Measurements from ENCODE around the gene NPRL2. TPM values are rescaled to one million over a fixed set of nuclear protein-coding genes. Genes with fewer than 3 reads are reported as not detected.

The NPRL2 gene
- total and polyA plus RNA-seq, 2 of the 13 experiments (the other 11 are each of a cell fraction or from before 2014, with no cell fraction given): 30.6 to 51.4 TPM

DNA sequence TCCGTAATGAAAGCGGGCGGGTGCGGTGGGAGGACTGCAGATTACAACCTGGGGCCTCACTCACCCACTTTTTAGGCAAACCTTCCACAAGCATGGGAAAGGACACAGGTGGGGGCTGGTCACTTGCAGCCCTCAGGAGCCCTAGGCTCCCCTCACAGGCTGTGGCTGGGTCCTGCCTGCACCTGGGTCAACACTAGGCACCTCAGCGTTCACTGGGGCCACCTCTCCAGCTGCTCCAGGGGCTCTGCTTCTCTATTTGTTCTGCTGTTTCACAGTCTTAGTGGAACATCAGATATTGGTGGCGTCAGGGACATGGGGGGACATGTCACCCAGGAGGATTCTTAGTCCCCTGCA, 38.8 kb upstream of the NPRL2 start:
- intact Hi-C loops (cut with micrococcal nuclease; ENCODE audit: unreplicated experiment): no loop called here
- no TSS peak for BruUV-seq (replicated peaks)
- WGBS (ENCODE audit: low lambda C conversion rate): 49% methylated on average over 6 of the region's 6 CpGs
- FAIRE-seq (no peak), DNase-seq (ENCODE audit: low spot score) (no peak), ATAC-seq (no peak)
- Histone ChIP-seq H3K79me2 (ENCODE audit: insufficient read depth, low read length) (no peaks in the 10 kb centered on the region), H4K20me1 (ENCODE audit: insufficient read depth, low read length) (no peaks in the 10 kb centered on the region), H2AFZ (ENCODE audit: low read length) (no peak overlapping the region), H3K36me3 (replicated peaks in 1 of 2; ENCODE audit: control insufficient read depth in 1 of 2, insufficient read depth in 2 of 2, low read length in 2 of 2) (no peaks in the 10 kb centered on the region), H3K27ac (ENCODE audit: extremely low read length, insufficient read depth, low read length) (no peak overlapping the region), H3K4me3 (replicated peaks in 1 of 3; ENCODE audit: insufficient read depth in 1 of 3, low read depth in 2 of 3, low read length in 3 of 3) (no peak overlapping the region), H3K9ac (ENCODE audit: insufficient read depth, low read depth, low read length) (no peak overlapping the region), H3K9me3 (ENCODE audit: low read length) (no peaks in the 10 kb centered on the region), H3K27me3 (ENCODE audit: control insufficient read depth in 1 of 2, insufficient read depth in 2 of 2, low read length in 2 of 2) (peaks cover 11 to 75% of the 10 kb centered on the region in 2 experiments), H3K4me1 (ENCODE audit: insufficient read depth, low read length) (peaks cover 9% of the 10 kb centered on the region), H3K4me2 (ENCODE audit: low read depth, low read length) (no peak overlapping the region)
- POLR2A ChIA-PET: no interaction called here
- CTCF ChIA-PET (ENCODE audit: low intra/inter-chr PET ratio, low total read pairs): interaction anchor here (1.5 kb wide), 1 partner anchor 43 kb away, joined by 9 read pairs; the partner anchor contains the start of gene ZMYND10
- in situ Hi-C loops (cut with HindIII; ENCODE audit: extremely low pct_ligation_motif_present, low pct_unique_long_range_greater_than_20kb): no loop called here
- TF ChIP-seq, protein P1, sequence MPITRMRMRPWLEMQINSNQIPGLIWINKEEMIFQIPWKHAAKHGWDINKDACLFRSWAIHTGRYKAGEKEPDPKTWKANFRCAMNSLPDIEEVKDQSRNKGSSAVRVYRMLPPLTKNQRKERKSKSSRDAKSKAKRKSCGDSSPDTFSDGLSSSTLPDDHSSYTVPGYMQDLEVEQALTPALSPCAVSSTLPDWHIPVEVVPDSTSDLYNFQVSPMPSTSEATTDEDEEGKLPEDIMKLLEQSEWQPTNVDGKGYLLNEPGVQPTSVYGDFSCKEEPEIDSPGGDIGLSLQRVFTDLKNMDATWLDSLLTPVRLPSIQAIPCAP (CRISPR knock-in tag; IDR thresholded peaks at IDR 0.05; ENCODE audit: low read depth): no peak
- no peak for TF ChIP-seq ZNF280B (CRISPR knock-in tag; IDR thresholded peaks at IDR 0.05; ENCODE audit: borderline replicate concordance)
- TF ChIP-seq ARID2 (CRISPR knock-in tag; IDR thresholded peaks at IDR 0.05; ENCODE audit: borderline replicate concordance): no peak
- TF ChIP-seq IKZF1 (IDR thresholded peaks at IDR 0.05): no peak
- no peak for TF ChIP-seq ZSCAN22 (CRISPR knock-in tag; IDR thresholded peaks at IDR 0.05)
- no peak for TF ChIP-seq CBX2 (IDR thresholded peaks at IDR 0.05; ENCODE audit: low read depth, low read length)
- no peak for TF ChIP-seq CBX2 (CRISPR knock-in tag; IDR thresholded peaks at IDR 0.05; ENCODE audit: low read depth)
- no peak for TF ChIP-seq CENPT (CRISPR knock-in tag; IDR thresholded peaks at IDR 0.05; ENCODE audit: low read depth)
- TF ChIP-seq ZNF124 (CRISPR knock-in tag; IDR thresholded peaks at IDR 0.05): no peak
- TF ChIP-seq ZNF251 (CRISPR knock-in tag; IDR thresholded peaks at IDR 0.05): no peak
- TF ChIP-seq ZNF318 (CRISPR knock-in tag; IDR thresholded peaks at IDR 0.05): no peak
- no peak for TF ChIP-seq ZBTB20 (CRISPR knock-in tag; IDR thresholded peaks at IDR 0.05; ENCODE audit: borderline replicate concordance, low read depth)

All from HepG2 (cell line).